HK-2 (cell line): ENCODE measurements around the gene RAB11FIP4.
A peak's percentile ranks its signal among the peaks of the same experiment; 100 is the strongest.

Source experiments
- DNase-seq: peaks from one replicate; pipeline ENCODE4 v3.0.0-alpha.2; 2018; ENCODE audit not compliant: unreplicated experiment

RAB11FIP4 gene

DNA sequence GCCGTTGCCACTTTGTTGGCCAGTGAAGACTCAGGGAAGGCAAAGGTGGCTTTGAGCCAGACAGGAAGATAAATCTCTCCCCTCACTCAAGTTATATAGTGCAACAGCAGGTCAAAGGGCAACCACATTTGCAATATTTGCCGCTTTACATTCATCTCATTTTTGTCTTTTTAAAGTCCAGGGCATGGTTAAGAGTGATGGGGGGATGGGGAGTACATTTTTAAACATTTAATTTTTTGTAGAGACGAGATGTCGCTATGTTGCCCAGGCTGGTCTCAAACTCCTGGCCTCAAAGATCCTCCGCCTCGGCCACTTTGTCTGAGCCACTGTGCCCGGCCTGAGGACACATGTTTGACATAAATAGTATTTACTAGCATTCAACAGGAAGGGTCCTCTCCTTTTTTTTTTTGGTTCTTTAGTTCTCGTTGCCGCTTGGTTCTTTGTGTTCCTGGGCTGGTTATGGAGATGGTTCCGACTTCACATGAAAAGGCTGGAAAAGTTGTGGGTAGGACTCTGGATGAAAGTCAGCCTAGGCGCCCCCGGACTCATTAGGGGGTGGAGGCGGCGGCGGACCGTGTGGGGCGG, 95.7 kb downstream of the RAB11FIP4 start:
- no peak for DNase-seq

DNA sequence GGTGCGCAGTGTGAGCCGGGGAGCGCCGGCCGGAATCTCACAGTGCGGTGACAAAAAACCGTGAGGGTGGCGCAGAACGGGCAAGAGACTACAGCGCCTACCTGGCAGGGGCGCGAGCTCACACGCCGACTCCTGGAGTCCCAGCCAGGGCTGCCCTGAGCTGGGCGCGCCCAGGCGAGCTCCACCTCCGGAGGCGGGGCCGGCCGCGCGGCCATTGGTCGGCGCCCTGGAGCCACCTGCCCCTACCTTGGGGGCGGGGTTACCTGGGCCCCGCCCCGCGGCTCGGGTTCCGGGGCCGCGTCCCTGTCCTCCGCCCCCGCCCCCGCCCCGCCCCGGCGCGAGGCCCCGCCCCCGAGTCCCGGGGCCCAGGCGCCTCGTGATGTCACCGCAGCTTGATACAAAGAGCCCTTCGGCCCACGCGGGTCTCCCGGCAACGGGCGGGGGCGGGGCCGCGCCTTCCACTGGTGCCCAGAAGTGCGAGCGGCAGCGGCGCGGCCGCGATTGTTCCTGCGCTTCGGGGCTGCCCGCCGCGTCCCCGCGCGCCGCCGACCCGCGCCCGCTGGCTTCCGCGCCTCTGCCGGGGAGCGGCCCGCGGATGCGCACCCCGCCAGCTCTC, 96.3 kb downstream of the RAB11FIP4 start:
- DNase-seq, result peak; percentile 89

DNA sequence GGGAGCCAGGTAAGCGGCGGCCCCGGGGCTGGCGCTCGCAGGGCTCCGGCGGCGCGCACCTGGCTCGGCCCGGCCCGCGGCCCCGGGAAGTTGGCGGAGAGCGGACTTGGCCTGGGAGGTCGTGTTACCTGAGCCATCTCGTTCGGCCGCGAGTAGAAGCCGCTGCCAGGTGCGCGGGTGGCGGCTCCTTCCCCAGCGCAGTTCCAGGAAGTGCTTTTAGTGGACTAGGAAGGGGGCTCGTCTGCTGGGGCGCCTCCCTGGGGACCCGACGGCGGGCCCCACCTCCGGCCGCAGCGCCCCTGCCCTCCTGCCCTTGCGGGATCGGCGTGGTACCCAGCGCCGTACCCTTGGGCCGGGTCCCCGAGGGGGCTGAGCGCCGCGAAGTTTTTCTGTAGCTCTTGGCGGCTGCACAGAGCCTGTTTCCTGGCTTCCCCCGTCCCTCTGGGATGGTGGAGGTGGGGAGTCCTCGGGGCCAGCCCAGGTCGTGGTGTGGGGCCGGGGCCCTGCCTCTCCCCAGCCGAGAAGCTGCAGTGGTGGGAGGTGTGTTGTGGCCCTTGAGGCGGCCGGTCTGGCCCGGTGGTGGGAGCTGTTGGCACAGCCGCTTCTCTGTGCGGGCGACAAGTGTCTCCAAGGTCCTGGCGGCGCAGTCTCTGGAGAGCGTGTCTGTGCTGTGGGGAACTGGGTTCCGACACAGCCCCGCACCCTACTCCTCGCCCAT, 96.9 kb downstream of the RAB11FIP4 start:
- peak; percentile 38 for DNase-seq

DNA sequence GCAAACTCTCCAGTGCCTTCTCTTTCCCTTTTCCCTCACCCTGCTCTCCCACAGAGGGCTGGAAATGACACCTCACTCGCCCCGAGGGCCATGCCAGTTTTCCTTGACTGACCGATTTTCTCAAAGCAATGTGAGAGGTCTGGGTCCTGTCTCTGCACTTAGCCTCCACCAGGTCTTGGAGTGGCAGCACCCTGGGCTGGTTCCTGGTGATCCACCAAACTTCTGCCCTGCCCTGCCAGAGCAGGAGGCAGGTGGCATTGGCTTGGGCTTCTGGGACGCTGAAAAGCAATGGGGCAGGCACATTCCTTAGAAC, 97.5 kb downstream of the RAB11FIP4 start:
- DNase-seq, result no peak

DNA sequence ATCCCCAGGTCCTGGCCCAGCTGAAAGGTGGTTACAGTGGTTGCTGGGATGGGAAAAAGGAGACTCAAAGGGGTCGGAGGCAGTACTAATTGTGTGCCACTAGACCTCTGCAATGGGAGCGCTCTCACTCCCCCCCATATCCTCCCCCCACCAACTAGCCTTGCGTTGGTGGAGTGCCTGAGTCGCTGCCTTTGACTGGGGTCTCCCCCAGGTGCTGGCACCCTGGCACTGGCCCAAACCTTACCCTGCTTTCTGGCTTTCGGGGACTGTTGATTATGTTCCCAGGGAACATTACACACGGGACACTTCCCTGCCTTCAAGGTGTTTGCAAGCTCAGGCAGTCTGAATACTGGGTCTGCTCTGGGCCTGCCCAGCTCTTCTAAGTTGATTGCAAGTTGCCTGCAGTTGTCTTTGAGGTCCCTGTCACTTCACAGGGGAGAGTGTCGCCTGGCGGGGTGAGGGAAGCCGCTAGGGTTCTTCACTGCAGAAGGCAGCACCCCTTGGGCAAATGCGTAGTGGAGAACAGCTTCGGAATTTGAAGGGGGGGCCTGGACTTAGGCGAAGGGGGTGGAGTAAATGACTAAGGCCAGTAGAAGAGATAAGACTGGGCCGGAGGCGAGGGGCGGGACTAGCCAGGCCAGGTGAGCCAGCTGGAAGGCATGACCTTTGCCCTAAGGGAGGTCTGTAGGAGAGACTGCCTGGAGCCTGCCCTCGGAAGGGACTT, 98.0 kb downstream of the RAB11FIP4 start:
- no peak for DNase-seq

DNA sequence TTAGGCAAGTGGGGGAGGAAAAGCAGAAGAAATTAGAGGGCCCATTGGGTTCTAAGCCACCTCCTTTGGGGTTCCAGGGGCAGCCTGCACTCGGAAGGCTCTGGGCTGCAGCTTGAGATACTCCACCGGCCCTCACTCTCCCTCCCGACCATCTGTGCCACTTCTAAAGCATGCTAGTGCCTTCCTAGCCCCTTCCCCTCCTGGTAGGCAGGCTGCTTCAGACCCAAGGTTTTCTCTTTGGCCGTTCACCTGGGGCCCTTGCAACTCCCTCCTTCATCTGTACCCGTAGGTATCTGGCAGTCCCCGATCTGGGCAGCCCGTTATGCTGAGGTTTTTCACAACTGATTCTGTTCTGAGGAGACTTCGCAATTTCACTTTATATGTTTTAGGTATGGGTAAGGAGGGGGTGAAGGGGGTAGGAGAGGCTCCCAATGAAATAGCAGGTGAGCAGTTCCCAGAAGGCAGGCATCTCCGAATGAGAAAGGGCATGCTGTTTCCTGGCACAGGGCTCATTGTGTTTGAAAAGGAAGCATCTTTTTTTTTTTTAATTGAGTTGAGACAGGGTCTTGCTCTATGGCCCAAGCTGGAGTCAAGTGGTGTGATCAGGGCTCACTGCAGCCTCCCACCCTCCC, 98.7 kb downstream of the RAB11FIP4 start:
- DNase-seq, result no peak

DNA sequence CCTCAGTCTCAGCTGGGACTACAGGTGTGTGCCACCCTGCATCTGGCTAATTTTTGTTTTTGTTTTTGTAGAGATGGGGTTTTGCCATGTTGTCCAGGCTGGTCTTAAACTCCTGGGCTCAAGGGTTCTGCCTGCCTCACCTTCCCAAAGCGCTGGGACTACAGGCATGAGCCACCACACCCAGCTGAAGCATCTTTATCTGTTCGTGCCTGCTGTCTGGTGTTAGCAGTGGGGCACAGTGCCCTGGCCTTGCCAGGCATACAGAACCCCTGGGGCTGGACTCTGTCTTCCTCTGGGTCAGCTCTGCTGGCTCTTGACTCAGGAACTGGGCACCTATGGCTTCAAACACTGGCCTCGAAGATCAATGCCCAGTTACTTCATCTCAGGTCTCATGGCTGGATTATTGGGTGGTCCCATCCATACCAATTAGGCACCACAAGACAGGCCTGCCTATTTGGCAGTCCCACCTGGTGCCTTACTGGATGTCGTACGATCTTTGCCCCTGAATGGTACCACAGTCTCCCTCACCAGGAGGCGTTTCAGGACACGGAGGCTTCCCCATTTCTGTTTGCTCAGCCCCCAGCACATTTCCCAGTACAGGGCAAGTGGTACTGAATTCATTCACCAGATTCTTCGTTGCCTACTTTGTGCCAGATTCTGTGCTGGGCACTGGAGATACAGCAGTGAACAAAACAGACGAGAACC, 99.3 kb downstream of the RAB11FIP4 start:
- no peak for DNase-seq

DNA sequence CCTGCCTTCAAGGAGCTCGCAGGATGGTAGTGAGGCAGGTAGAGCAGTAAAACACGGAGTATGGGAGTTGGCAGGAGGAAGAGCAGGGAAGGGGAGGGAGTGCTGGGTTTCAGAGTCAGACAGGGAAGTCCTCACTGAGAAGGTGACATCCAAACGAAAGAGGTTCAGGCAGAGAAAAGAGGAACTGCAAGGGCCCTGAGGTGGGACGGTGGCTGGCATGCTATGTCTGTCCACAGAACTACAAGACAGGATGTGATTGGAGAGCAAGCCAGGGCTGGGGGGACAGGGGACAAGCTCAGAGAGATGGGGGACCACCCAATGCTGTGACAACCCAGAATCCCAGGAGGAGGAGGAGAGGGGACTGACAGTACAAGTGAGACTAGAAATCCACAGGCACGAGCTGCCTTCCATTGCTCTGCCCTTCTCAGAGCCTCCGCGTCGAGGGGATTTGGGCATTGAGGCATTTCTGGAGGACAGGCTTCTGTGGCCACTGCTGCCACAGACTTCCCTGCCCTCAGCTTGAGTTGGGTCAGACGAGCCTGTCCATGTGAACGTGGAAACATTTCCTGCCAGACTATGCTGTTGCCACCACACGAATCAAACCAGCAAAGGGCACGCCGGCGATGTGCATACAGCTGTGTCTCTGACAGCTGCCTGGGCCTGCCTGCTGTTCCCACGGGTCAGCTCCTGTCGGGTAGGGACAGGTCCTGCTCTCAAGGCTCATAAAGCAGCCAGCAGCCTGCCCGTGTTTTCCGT, 100.1 kb downstream of the RAB11FIP4 start:
- no peak for DNase-seq

DNA sequence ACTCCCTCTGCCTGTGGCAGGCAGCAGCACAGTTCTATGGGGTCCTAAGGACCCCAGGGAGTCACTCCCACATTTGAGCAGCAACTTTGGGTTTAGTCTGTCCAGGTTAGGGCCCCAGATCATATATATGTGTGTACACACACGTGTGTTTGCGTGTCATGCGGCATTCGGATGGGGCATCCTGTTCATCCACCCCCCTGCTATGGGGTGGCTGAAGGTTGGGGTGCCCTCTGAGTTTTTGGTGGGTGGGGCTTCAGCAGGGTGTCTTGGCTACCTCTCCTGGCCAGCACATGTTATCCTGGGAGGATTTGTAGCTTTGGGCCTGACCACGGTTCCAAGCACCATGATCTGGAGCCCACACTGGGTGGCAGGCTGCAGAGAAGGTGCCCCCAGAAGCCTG, 100.7 kb downstream of the RAB11FIP4 start:
- no peak for DNase-seq

DNA sequence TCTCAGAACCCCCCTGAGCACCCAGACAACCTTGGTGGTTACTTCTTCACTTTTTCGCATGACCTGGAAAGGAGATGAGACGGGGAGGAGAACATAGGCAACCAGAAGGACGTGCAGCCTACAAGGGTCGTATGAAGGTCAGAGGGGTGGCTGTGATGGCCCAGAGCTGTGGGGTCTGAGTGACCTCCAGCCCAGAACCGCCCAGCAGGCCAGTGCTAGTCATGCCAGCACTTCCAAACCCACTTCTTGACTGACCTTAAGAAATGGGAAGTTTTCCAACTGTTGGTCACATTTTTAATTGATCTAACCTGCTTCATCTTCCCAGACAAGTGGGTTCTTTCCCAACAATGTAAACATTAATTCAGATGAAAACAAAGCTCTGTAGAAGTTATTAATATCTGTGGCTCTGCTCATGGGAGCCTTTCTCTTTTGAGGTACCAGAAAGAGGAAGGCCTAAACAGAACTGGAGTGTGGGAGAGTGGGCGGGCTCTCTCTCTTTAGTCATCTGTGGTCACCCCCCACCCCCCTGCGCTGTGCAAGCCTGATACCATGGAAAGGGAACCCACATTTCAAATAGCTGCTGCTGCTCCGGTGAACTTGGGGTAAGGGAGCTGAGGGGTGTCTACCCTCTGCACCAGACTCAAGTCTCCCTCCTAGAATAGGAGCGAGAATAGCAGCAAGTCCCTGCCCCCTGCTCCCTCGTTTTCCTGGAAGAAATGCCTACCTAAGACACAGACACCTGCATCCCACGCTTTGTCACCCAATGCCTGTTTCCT, 101.6 kb downstream of the RAB11FIP4 start:
- DNase-seq, result no peak

DNA sequence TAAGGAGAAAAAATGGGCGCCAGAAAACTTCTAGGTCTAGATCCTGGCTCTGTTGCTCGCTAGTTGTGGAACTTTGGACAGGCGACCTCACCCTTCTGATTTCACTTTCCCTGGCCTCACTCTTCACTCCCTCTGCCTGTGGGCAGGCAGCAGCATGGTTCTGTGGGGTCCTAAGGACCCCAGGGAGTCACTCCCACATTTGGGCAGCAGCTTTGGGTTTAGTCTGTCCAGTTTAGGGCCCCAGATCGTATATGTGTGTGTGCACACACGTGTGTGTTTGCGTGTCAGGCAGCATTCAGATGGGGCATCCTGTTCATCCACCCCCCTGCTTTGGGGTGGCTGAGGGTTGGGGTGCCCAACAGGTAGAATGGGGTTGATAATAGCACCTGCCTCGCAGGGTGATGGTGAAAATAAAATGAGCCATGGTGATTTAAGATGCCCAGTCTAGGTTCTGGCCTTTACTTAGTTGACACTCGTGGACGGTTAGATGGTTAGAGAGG, 102.2 kb downstream of the RAB11FIP4 start:
- DNase-seq, result no peak

DNA sequence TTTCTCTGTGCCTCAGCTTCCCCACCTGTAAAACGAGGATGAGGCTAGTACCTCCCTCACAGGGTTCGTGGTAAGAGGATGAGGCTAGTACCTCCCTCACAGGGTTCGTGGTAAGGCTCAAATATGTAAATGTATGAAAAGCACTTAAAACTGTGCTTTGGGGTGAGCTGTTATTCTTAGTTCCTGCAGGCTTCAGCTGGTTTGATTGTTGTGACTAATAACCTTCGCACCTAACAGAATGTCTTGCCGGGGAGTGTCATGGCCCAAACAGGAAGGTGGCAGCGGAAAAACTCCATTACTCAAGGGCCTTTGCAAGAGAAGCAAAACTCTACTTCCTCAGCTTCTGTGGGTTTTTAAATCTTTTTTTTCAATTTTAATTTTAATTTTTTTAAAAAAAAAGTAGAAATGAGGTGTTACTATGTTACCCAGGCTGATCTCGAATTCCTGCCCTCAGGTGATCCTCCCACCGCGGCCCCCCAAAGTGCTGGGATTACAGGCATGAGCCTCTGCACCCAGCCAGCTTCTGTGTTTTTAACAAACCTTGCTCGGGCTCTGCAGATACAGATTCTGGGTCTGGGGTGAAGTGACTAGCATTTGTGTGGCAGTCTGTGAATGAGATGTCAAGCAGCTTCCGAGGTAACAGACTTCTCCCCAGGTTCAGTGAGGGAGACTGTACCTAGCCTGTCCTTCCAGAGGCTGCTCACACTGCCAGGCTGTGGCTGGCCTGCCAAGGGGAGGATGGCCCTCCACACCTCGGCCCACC, 103.0 kb downstream of the RAB11FIP4 start:
- DNase-seq, result no peak

DNA sequence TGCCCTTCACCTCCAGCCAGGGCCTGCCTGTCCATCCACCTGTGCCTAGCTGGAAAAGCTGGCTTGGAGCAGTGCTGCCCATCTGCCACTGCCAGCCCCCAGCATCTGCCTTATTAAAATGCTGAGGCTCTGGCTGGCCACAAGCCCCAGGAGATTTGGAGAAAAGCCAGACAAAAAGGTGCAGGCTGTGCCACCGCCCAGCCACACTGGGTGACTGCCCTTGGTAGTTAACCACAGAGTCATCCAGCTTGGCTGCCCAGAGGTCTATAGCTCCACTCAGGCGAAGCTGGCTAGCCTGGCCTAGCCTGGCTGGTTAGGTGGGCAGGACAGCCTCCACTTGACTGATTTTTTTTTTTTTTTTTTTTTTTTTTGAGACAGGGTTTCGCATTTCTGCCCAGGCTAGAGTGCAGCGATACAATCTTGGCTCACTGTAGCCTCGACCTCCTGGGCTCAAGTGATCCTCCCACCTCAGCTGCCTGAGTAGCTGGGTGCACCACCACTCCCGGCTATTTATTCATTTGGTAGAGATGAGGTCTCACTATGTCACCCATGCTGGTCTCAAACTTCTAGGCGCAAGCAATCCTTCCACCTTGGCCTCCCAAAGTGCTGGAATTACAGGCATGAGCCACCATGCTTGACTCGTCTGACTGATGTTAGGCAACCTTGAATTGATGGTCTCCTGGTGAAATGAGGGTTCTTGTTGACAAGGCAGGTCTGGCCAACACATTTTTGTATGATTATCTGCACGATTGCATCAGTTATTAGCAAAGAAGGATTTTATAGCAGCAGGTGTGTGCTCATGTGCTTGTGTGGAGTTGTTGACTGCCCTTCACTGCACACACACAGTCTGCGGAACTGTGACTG, 103.8 kb downstream of the RAB11FIP4 start:
- peak; percentile 29 for DNase-seq

DNA sequence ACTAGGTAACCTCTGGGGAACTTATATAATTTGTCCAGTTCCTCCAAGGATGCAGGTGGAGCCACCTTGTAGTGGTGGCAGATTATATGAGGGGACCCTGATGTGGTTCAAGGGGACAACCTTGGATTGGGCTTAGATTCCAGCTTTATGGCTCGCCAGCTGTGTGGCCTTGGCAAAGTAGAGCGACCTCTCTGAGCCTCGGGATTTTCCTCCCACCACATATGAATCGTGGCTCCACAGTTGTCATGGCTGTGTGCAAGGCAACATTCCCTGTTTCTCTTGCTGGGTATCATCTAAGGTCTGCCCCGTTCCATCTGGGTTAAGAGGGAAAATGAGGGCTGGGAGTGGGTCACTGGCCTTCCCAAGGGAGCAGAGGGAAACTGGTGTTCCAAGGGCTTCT, 104.6 kb downstream of the RAB11FIP4 start:
- no peak for DNase-seq

DNA sequence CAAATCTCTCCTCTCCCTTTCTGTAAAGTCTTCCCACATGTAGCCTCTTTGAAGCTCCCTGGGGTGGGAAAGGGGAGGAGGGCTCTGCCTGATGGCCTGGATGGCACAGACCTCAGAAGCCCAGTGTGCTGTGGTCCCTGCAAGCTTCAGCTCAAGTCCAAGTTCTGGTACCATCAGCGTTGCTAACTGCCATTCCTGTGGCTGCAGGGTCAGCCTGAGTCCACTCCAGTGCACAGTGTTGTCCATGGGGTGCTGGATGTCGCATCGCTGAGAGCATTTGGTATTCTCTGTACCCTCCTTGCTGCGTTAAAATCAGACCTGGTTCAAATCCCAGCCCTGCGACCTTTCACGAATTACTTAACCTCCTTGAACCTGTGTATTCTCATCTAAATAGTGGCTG, 105.1 kb downstream of the RAB11FIP4 start:
- no peak for DNase-seq

DNA sequence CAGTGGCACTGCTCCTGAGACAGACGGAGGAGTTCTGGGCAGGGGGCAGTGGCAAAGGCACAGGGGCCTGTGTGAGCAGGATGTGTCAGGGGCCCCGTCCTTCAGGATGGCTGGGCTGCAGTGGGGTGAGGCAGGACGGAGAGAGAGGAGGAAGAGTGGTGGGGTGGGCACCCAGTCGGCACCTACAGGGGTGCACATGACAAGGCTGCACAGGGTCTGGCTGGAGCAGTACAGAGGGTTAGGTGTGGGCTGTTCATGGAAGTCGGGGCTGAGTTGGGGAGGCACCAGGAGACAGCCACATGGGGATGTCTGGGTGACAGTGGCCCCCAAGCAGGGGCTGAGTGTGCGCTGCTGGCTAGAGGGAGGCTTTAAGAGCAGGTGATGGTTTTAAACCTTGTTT, 106.0 kb downstream of the RAB11FIP4 start:
- no peak for DNase-seq

DNA sequence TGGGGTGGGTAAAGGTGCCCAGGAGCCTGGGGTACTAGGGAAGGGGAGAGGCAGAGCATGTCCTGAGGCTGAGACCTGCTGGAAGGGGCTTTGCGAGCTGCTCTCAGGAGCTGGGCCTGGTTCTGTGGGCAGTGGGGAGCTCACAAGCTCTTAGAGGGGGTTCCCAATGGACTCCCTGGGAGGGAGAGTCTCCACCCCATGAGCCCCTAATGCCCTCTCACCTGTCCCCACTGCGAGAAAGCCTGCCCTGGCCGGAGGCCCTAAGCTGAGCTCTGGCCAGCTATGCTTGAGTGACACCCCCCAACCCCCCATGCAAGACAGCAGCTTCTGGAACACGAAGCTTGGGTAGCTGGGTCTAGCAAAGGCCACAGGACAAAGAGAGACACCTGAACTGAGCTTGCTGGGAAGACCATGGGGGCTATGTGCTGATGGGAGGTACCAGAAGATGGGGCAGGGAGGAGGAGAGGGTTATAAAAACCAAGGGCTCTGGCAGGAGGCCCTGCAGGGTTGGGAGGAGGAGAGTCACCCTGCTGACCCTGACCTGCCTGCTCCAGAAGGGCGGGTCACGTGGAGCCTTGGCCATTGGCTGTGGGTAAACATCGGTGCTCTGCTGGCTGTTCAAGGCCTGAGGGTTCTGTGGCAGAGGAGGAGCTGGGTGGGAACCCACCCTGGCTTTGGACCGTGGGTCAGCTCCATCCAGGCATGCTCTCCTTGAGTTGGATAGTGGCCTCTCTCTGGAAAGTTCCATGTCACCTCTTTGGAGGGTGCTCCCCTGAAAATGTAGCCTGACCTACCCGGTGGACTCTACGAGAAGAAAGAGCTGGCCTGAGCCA, 106.7 kb downstream of the RAB11FIP4 start:
- no peak for DNase-seq
